ENCODE measurements around the gene CLUH. TPM values are rescaled to one million over a fixed set of nuclear protein-coding genes. Genes with fewer than 3 reads are reported as not detected.

The CLUH gene
- total RNA-seq, 6 experiments from 2014 or later, result 88.9 to 224 (median 166) TPM

GRCh38 chr17:2722611-2723010 lies 11.0 kb upstream of the CLUH start:
- ATAC-seq (no peak), DNase-seq (no peak)
- Histone ChIP-seq H3K4me3 (no peak overlapping the region), H3K27me3 (no peaks in the 10 kb centered on the region), H3K27ac (no peak overlapping the region), H3K36me3 (no peaks in the 10 kb centered on the region), H3K4me1 (peaks cover 0 to 4% (median 0%) of the 10 kb centered on the region in 4 donors), H3K9me3 (no peaks in the 10 kb centered on the region)
- WGBS (ENCODE audit: insufficient coverage, low coverage, low lambda C conversion rate, missing lambda C conversion rate), result 56% methylated on average over 7 of the region's 10 CpGs
- intact Hi-C loops (cut with DNase I), result no loop called here
- TF ChIP-seq, protein P1, sequence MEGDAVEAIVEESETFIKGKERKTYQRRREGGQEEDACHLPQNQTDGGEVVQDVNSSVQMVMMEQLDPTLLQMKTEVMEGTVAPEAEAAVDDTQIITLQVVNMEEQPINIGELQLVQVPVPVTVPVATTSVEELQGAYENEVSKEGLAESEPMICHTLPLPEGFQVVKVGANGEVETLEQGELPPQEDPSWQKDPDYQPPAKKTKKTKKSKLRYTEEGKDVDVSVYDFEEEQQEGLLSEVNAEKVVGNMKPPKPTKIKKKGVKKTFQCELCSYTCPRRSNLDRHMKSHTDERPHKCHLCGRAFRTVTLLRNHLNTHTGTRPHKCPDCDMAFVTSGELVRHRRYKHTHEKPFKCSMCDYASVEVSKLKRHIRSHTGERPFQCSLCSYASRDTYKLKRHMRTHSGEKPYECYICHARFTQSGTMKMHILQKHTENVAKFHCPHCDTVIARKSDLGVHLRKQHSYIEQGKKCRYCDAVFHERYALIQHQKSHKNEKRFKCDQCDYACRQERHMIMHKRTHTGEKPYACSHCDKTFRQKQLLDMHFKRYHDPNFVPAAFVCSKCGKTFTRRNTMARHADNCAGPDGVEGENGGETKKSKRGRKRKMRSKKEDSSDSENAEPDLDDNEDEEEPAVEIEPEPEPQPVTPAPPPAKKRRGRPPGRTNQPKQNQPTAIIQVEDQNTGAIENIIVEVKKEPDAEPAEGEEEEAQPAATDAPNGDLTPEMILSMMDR (IDR thresholded peaks at IDR 0.05), result no peak
- no peak for TF ChIP-seq POLR2A (IDR thresholded peaks at IDR 0.05)

DNA sequence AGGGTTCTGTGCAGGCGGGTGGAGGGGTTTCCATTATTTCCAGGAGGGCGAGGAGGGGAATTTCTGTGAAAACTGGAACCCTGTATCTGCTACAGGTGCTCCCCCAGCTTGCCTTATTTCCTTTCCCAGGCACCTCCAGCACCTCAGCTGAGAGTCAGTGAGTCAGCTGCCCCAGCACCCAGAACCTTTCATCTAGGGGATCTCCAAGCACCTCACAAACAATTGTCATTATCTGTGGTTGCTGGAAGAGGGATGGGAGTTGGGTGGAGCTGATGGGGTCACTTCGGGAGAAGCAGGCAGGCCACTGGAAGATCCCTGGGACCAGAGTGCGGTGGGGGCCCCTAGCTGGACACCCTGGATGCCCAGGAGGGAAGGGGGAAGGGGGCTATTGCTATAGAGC lies 10.0 kb upstream of the CLUH start:
- Histone ChIP-seq H3K9me3 (no peaks in the 10 kb centered on the region), H3K27me3 (no peaks in the 10 kb centered on the region), H3K27ac (no peak overlapping the region), H3K4me1 (peaks cover 0 to 4% (median 0%) of the 10 kb centered on the region in 4 donors), H3K36me3 (no peaks in the 10 kb centered on the region), H3K4me3 (no peak overlapping the region)
- DNase-seq (no peak), ATAC-seq (no peak)
- intact Hi-C loops (cut with DNase I), result no loop called here
- TF ChIP-seq, protein P1 (IDR thresholded peaks at IDR 0.05), result no peak
- TF ChIP-seq POLR2A (IDR thresholded peaks at IDR 0.05), result no peak
- 33% methylated on average over 1 of the region's 4 CpGs for WGBS (ENCODE audit: insufficient coverage, low coverage, low lambda C conversion rate, missing lambda C conversion rate)

DNA sequence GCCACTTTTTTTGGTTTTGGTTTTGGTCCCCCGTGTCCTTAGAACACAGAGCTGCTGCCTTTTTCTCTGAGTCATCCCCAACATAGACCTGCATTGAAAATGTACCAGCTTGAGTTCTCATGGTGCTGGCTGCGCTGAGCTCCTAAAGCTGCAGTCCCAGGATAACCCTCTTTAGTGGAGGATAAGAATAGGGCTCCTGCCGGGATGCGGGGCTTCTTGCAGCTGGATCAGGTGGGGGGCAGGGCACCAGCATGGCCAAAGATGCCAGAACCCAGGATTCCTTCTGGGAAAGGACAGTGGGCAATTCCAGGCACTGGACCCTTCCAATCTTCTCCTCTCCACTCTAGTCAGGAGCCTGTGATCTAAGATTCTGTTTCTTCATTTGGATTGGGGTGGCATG lies 8.3 kb upstream of the CLUH start:
- TF ChIP-seq POLR2A (IDR thresholded peaks at IDR 0.05), result no peak
- DNase-seq, result no peak
- 56% methylated on average over 3 of the region's 4 CpGs for WGBS (ENCODE audit: insufficient coverage, low coverage, low lambda C conversion rate, missing lambda C conversion rate)

GRCh38 chr17:2718150-2718938 lies 6.8 kb upstream of the CLUH start:
- Histone ChIP-seq H3K9me3 (no peaks in the 10 kb centered on the region), H3K36me3 (no peaks in the 10 kb centered on the region), H3K27ac (no peak overlapping the region), H3K4me1 (no peaks in the 10 kb centered on the region), H3K4me3 (no peak overlapping the region), H3K27me3 (no peaks in the 10 kb centered on the region)
- DNase-seq, result no peak
- WGBS (ENCODE audit: insufficient coverage, low coverage, low lambda C conversion rate, missing lambda C conversion rate), result 57% methylated on average over 7 of the region's 13 CpGs
- intact Hi-C loops (cut with DNase I), result no loop called here
- no peak for TF ChIP-seq POLR2A (IDR thresholded peaks at IDR 0.05)
- TF ChIP-seq, protein P1 (IDR thresholded peaks at IDR 0.05), result no peak
- ATAC-seq, result no peak

More for the DNA sequence above, 8.3 kb upstream of the CLUH start:
- no peaks in the 10 kb centered on the region for H3K36me3 ChIP-seq
- no peak overlapping the region for H3K4me3 ChIP-seq
- no peaks in the 10 kb centered on the region for H3K27me3 ChIP-seq
- no peaks in the 10 kb centered on the region for H3K9me3 ChIP-seq
- no peak overlapping the region for H3K27ac ChIP-seq
- H3K4me1 ChIP-seq, result peaks cover 0 to 3% (median 0%) of the 10 kb centered on the region in 4 donors
- no peak for ATAC-seq
- intact Hi-C loops (cut with DNase I), result no loop called here

GRCh38 chr17:2716649-2717048 lies 5.1 kb upstream of the CLUH start:
- H3K27ac ChIP-seq, result no peak overlapping the region
- H3K27me3 ChIP-seq, result no peaks in the 10 kb centered on the region
- ATAC-seq (no peak), DNase-seq (no peak)
- H3K36me3 ChIP-seq, result no peaks in the 10 kb centered on the region
- H3K9me3 ChIP-seq, result no peaks in the 10 kb centered on the region
- intact Hi-C loops (cut with DNase I), result no loop called here
- WGBS (ENCODE audit: insufficient coverage, low coverage, low lambda C conversion rate, missing lambda C conversion rate), result 78% methylated on average over 4 of the region's 5 CpGs
- peaks cover 0 to 10% (median 0%) of the 10 kb centered on the region in 4 donors for H3K4me1 ChIP-seq
- TF ChIP-seq, protein P1 (IDR thresholded peaks at IDR 0.05), result no peak
- no peak for TF ChIP-seq POLR2A (IDR thresholded peaks at IDR 0.05)
- no peak overlapping the region for H3K4me3 ChIP-seq

All from right lobe of liver (tissue), 6 donors.